Keratinocyte (primary cell): ENCODE results near the gene CCR6. TPM values are rescaled to one million over a fixed set of nuclear protein-coding genes. Genes with fewer than 3 reads are reported as not detected.

ENCODE experiments used
- DNase-seq: peaks from one replicate; pipeline ENCODE4 v3.0.0-alpha.2; 2011; ENCODE audit warnings: low read depth, missing footprints, low spot score
- FAIRE-seq: peaks from 2 replicates; lab custom pipeline; 2011; peaks lifted over from hg19 to GRCh38; lab: Jason Lieb, UNC
- H2AFZ ChIP-seq: 2 replicates; pipeline ENCODE4 v1.6.0; 2012; ENCODE audit warnings: low read length, control low read depth, inconsistent platforms; ENCODE audit not compliant: control insufficient read depth
- H3K27ac ChIP-seq: 2 replicates; pipeline ENCODE4 v1.5.1; 2011; ENCODE audit warnings: low read length; ENCODE audit not compliant: control insufficient read depth, insufficient read depth
- H3K27me3 ChIP-seq: 3 replicates; pipeline ENCODE4 v1.6.0; 2011; ENCODE audit warnings: low read length; ENCODE audit not compliant: control insufficient read depth, insufficient read depth; ENCODE audit errors: extremely low read depth
- H3K36me3 ChIP-seq, 2 experiments: 2 replicates in 1 of 2; 3 replicates in 1 of 2; pipeline ENCODE4 v1.5.1; 2011; ENCODE audit warnings: low read length in 2 of 2, mild to moderate bottlenecking in 1 of 2; ENCODE audit not compliant: control insufficient read depth in 2 of 2, insufficient read depth in 2 of 2; ENCODE audit errors: extremely low read depth in 1 of 2
- H3K4me1 ChIP-seq: 3 replicates; pipeline ENCODE4 v1.5.1; 2011; ENCODE audit warnings: low read length; ENCODE audit not compliant: control insufficient read depth, insufficient read depth; ENCODE audit errors: extremely low read depth
- H3K4me2 ChIP-seq: 3 replicates; pipeline ENCODE4 v1.6.0; 2011; ENCODE audit warnings: low read depth, low read length; ENCODE audit not compliant: control insufficient read depth, insufficient read depth; ENCODE audit errors: extremely low read depth
- H3K4me3 ChIP-seq, 3 experiments: fragments of 200-600 bp in 1 of 3; sonication (generic) in 1 of 3; 2 replicates in 2 of 3; 3 replicates in 1 of 3; pipeline ENCODE4 v1.5.1; 2011 to 2016; ENCODE audit warnings: low read length in 3 of 3, mild to moderate bottlenecking in 3 of 3, control low read depth in 2 of 3, inconsistent platforms in 1 of 3, low read depth in 1 of 3, mixed read lengths in 1 of 3, mixed run types in 1 of 3, moderate library complexity in 1 of 3; ENCODE audit not compliant: control insufficient read depth in 2 of 3, insufficient read depth in 2 of 3; ENCODE audit errors: extremely low read depth in 1 of 3
- H3K79me2 ChIP-seq: 2 replicates; pipeline ENCODE4 v1.6.0; 2012; ENCODE audit warnings: low read length; ENCODE audit not compliant: control insufficient read depth, insufficient read depth
- H3K9ac ChIP-seq: 3 replicates; pipeline ENCODE4 v1.6.0; 2011; ENCODE audit warnings: low read length; ENCODE audit not compliant: control insufficient read depth, insufficient read depth; ENCODE audit errors: extremely low read depth
- H3K9me1 ChIP-seq: 3 replicates; pipeline ENCODE4 v1.6.0; 2011; ENCODE audit warnings: low read length; ENCODE audit not compliant: control insufficient read depth, insufficient read depth; ENCODE audit errors: extremely low read depth
- H3K9me3 ChIP-seq: 2 replicates; pipeline ENCODE4 v1.5.1; 2012; ENCODE audit warnings: low read depth, low read length; ENCODE audit not compliant: control insufficient read depth
- H4K20me1 ChIP-seq: 3 replicates; pipeline ENCODE4 v1.6.0; 2011; ENCODE audit warnings: low read length; ENCODE audit not compliant: control insufficient read depth, insufficient read depth; ENCODE audit errors: extremely low read depth
- CTCF ChIP-seq, 3 experiments: IDR thresholded peaks in 1 of 3; conservative IDR thresholded peaks in 1 of 3; optimal IDR thresholded peaks in 1 of 3; 2 replicates in 2 of 3; 3 replicates in 1 of 3; pipeline versions ENCODE3 to v1.5.1; 2011; ENCODE audit warnings: low read length in 3 of 3, mild to moderate bottlenecking in 3 of 3, moderate library complexity in 2 of 3, control low read depth in 1 of 3, inconsistent platforms in 1 of 3; ENCODE audit not compliant: insufficient read depth in 2 of 3; ENCODE audit errors: extremely low read depth in 1 of 3
- EZH2 ChIP-seq: IDR thresholded peaks from one replicate; pipeline ENCODE4 v1.6.1; 2012; ENCODE audit warnings: inconsistent platforms, mild to moderate bottlenecking, low read length, moderate library complexity
- dilution Hi-C: fragments of 300-500 bp; cut with MboI; formaldehyde crosslinking; loops from one replicate; pipeline ENCODE4 v1.7.0; 2020; ENCODE audit warnings: low sequenced_read_pairs; ENCODE audit not compliant: extremely low pct_ligation_motif_present
- polyA plus RNA-seq, 5 experiments: library from polyadenylated mRNA; depleted of rRNA in 3 of 5; stranded (reverse) in 3 of 5; stranded (forward) in 1 of 5; unstranded in 1 of 5; fragments of >200 nt; gene quantifications; 1 replicate in 1 of 5; 2 replicates in 3 of 5; 3 replicates in 1 of 5; pipeline versions ENCODE4 v1.2.1 to v1.2.3, GENCODE V29; 2011 to 2012; ENCODE audit warnings: missing spikeins in 2 of 5, low read depth in 1 of 5, low replicate concordance in 1 of 5

The CCR6 gene
- polyA plus RNA-seq, 1 donor (not counting 4 experiments of a cell fraction or from before 2014, with no cell fraction given), result not detected

DNA sequence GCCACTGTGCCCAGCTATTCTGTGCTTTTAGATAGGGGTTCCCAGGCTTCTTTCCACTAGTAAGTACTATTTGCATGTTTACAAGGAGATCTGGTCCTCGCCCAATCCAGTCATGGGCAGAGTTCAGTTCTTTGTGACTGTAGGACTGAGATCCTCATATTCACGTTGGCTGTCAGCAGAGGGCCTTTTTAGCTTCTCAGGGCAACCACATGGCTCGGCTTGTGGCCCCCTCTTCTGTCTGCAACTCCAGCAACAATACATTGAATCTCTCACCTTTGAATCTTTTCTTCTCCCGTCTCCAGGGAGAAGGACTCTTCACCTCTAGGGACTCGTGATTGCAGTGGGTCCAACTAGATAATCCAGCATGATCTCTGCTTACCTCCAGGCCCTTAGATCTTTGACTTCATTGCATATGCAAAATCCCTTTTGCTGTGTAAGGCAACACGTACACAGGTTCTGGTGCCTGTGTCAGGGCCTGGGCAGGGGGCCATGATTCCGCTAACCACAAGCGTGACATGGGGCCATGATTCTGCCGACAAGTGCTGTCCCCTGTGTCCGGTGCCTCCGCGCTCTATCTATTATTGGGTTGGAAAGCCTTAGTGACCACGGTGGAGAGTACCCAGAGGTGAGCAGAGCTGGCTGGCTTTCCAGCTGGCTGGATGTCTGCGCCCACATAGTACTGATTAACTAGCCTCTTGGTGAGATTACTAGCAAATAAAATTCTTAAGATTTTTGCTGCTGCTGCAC lies 5.1 kb downstream of the CCR6 start:
- no peaks in the 10 kb centered on the region for H3K27me3 ChIP-seq
- FAIRE-seq, result no peak

DNA sequence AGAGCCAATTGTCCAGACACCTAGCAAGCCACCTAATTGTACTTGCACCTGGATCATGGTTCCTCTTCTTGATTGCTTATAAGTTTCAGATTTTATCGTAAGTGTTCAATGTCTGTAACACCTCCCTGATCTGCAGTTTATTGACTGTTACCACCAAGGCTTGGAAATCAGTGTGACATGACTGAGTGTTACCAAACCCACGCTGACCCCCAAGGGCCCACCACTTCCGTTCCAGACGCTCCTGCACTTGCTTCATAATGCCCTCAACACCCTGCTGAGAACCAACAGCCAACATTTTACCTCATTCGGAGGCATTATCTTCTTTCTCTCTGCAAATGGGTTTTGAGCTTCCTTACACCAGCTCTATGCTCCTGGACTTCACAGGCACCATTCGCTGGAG lies 6.3 kb downstream of the CCR6 start:
- Histone ChIP-seq H2AFZ (no peak overlapping the region), H3K9me1 (no peaks in the 10 kb centered on the region), H3K4me3 (no peak overlapping the region), H3K27me3 (no peaks in the 10 kb centered on the region), H3K9me3 (no peaks in the 10 kb centered on the region), H3K27ac (no peak overlapping the region), H3K4me2 (no peak overlapping the region), H3K36me3 (no peaks in the 10 kb centered on the region), H4K20me1 (no peaks in the 10 kb centered on the region), H3K79me2 (no peaks in the 10 kb centered on the region), H3K4me1 (no peaks in the 10 kb centered on the region), H3K9ac (no peak overlapping the region)
- no peak for DNase-seq
- no peak for FAIRE-seq
- TF ChIP-seq EZH2 (no peak), CTCF (optimal IDR thresholded peaks at IDR 0.05 in 1 of 3, IDR thresholded peaks at IDR 0.05 in 1 of 3, conservative IDR thresholded peaks at IDR 0.05 in 1 of 3; ENCODE audit: extremely low read depth in 1 of 3, insufficient read depth in 2 of 3, low read length in 3 of 3) (no peak)
- dilution Hi-C loops, result no loop called here

More for the DNA sequence above, 5.1 kb downstream of the CCR6 start:
- Histone ChIP-seq H3K4me3 (no peak overlapping the region), H3K9ac (no peak overlapping the region), H3K9me3 (no peaks in the 10 kb centered on the region), H3K4me2 (no peak overlapping the region), H3K79me2 (no peaks in the 10 kb centered on the region), H3K4me1 (no peaks in the 10 kb centered on the region), H4K20me1 (no peaks in the 10 kb centered on the region), H3K36me3 (no peaks in the 10 kb centered on the region), H2AFZ (no peak overlapping the region), H3K9me1 (no peaks in the 10 kb centered on the region), H3K27ac (no peak overlapping the region)
- dilution Hi-C loops, result no loop called here
- TF ChIP-seq CTCF (optimal IDR thresholded peaks at IDR 0.05 in 1 of 3, IDR thresholded peaks at IDR 0.05 in 1 of 3, conservative IDR thresholded peaks at IDR 0.05 in 1 of 3; ENCODE audit: extremely low read depth in 1 of 3, insufficient read depth in 2 of 3, low read length in 3 of 3) (no peak), EZH2 (no peak)
- no peak for DNase-seq
